ENCODE results near the gene RAD51B. TPM values are rescaled to one million over a fixed set of nuclear protein-coding genes. Genes with fewer than 3 reads are reported as not detected.
A peak's percentile ranks its signal among the peaks of the same experiment; 100 is the strongest.

RAD51B gene
- total and polyA plus RNA-seq, 3 donors from 2014 or later: 5.5 to 22.5 (median 19.1) TPM

- Histone ChIP-seq H3K27me3 (no peaks in the 10 kb centered on the region), H3K9me3 (no peaks in the 10 kb centered on the region), H3K36me3 (ENCODE audit: low read depth, missing control alignments) (no peaks in the 10 kb centered on the region), H3K4me1 (peaks cover 26% of the 10 kb centered on the region), H3K4me3 (no peak overlapping the region), H3K27ac (peak overlapping the region in 1 of 2 donors; percentile 64)
- TF ChIP-seq POLR2A (IDR thresholded peaks at IDR 0.05) (no peak), CTCF (IDR thresholded peaks at IDR 0.05) (no peak)
- intact Hi-C loops (cut with DNase I; ENCODE audit: low total_unique reads): no loop called here
- WGBS, 2 donors: 81 to 86% methylated on average over 9 of the region's 9 CpGs
- DNase-seq: no peak
Measured at GRCh38 chr14:68681256-68682011, 861.9 kb downstream of the RAD51B start.

- peak overlapping the region in 1 of 2 donors; percentile 64 for H3K27ac ChIP-seq
- intact Hi-C loops (cut with DNase I; ENCODE audit: low total_unique reads): no loop called here
- peaks cover 26% of the 10 kb centered on the region for H3K4me1 ChIP-seq
- H3K4me3 ChIP-seq: no peak overlapping the region
- H3K9me3 ChIP-seq: no peaks in the 10 kb centered on the region
- H3K36me3 ChIP-seq (ENCODE audit: low read depth, missing control alignments): no peaks in the 10 kb centered on the region
- no peak for DNase-seq
- no peaks in the 10 kb centered on the region for H3K27me3 ChIP-seq
- TF ChIP-seq POLR2A (IDR thresholded peaks at IDR 0.05): no peak
- TF ChIP-seq CTCF (IDR thresholded peaks at IDR 0.05): no peak
- 51 to 56% methylated on average over 15 of the region's 15 CpGs for WGBS, 2 donors
Measured at GRCh38 chr14:68682166-68683103, 862.9 kb downstream of the RAD51B start.

GRCh38 chr14:68683326-68683725 lies 863.7 kb downstream of the RAD51B start:
- Histone ChIP-seq H3K27me3 (no peaks in the 10 kb centered on the region), H3K36me3 (ENCODE audit: low read depth, missing control alignments) (no peaks in the 10 kb centered on the region), H3K27ac (peak overlapping the region; percentile 18 to 63), H3K4me1 (peaks cover 26% of the 10 kb centered on the region), H3K4me3 (no peak overlapping the region), H3K9me3 (no peaks in the 10 kb centered on the region)
- no peak for DNase-seq
- 85 to 86% methylated on average over 7 of the region's 7 CpGs for WGBS, 2 donors
- intact Hi-C loops (cut with DNase I; ENCODE audit: low total_unique reads): no loop called here
- TF ChIP-seq POLR2A (IDR thresholded peaks at IDR 0.05): no peak
- TF ChIP-seq CTCF (IDR thresholded peaks at IDR 0.05): no peak

GRCh38 chr14:68684466-68685418 lies 865.2 kb downstream of the RAD51B start:
- H3K36me3 ChIP-seq (ENCODE audit: low read depth, missing control alignments): no peaks in the 10 kb centered on the region
- intact Hi-C loops (cut with DNase I; ENCODE audit: low total_unique reads): no loop called here
- no peak for DNase-seq
- peak overlapping the region in 1 of 2 donors; percentile 63 for H3K27ac ChIP-seq
- WGBS, 2 donors: 83 to 88% methylated on average over 5 of the region's 5 CpGs
- peaks cover 37% of the 10 kb centered on the region for H3K4me1 ChIP-seq
- H3K27me3 ChIP-seq: no peaks in the 10 kb centered on the region
- TF ChIP-seq CTCF (IDR thresholded peaks at IDR 0.05) (no peak), POLR2A (IDR thresholded peaks at IDR 0.05) (no peak)
- H3K4me3 ChIP-seq: no peak overlapping the region
- H3K9me3 ChIP-seq: no peaks in the 10 kb centered on the region
